ENCODE measurements around the gene CTBP1.

The CTBP1 gene

DNA sequence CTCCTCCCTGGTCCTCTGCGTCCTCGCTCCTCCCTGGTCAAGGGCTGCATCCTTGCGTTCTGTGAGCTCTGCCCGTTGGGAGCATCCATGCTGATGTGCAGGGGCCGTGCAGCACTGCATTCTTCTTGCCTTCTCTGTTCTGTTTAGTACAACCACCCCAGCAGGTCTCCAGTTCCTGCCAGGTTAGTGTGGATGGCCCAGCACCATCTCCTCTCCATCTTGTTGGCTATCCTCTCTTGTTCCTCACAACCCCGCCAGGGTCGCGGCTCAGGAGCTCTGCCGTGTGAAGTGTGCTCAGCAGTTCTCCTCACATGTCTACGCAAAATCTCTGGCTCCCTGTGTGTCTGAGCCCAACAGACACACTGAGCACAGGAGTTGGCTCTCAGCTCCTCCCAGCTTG, 30.3 kb upstream of the CTBP1 start:
- DNase-seq: no peak

DNA sequence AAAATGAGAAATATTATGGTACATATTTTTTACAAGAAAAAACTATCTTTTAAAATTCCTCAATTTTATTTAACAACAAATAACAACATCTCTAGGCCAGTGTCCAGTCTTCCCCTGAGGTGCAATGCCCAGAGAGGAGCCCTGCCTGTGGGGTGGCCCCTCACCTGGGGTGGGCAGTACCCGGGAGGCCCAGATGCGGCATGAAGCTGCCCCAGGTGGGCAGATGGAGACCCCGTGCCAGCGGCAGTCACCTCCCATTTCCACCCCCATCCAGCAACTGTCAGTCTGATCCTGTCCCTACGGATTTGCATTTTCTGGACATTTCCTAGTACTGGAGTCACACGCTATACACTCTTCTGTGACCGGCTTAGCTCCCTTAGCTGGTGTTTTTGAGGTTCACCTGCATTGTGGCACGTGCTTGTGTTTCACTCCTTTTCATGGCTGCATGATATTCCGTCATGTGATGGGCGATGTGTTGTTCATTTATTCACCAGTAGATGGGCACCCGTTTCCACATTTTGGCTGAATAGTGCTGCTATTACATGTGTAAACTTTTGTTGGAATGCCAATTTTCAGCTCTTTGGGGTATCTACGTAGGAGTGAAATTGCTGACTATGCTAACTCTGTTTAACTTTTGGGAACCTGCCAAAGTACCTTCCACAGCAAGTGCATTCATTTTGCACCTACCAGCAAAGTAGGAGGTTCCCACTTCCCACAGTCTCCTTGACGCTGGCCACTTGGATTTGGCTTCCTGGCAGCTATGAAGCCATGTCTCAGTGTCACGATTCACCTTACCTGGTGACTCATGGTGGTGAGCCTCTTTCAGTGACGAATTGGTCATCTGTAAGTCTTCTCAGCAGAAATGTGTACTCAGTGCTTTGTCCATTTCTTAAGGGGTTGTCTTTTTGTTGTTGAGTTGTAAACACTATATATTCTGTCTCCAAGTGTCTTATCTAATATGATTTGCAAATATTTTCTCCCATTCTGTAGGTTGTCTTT, 29.0 kb upstream of the CTBP1 start:
- no peak for DNase-seq

DNA sequence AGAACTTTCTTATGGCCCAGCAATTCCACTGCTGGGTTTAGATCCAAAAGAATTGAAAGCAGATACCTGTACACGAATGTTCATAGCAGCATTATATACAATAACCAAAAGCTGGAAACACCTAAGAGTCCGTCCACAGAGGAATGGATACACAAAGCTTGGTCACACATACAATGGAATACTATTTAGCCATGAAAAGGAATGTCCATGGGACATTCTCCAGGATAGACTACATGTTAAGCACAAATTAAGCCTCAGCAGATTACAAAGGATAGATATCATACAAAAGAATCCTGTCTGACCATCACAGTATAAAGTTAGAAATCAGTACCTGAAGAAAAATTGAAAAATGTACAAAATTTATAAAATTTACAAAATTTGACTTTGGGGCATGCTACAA, 28.1 kb upstream of the CTBP1 start:
- DNase-seq: no peak

DNA sequence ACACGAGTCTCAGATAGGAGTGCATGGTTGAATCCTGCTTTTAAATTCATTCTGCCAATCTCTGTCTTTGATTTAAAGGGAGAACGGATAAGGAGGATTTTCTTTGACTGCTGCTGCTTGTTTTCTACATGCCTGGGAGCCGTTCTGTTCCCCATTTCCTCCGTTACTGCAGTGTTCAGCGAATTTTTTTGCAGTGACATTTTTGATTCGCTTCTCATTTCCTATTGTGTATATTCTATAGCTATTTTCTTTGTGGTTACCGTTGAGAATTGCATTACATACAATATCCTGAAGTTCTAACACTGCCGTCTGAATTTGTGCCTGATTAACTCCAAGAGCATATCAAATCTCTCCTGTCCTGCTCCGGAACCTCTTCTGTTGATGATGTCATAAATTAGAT, 25.9 kb upstream of the CTBP1 start:
- DNase-seq: no peak

DNA sequence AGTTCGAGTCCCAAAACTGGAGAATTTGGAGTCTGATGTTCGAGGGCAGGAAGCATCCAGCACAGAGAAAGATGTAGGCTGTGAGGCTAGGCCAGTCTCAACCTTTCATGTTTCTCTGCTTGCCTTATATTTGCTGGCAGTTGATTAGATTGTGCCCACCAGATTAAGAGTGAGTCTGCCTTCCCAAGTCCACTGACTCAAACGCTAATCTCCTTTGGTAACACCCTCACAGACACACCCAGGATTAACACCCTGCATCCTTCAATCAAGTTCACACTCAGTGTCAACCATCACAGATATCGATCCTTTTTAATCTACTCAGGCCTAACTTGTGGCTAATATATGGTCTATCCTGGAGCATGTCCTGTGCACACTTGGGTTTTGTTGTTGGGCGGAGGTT, 22.8 kb upstream of the CTBP1 start:
- DNase-seq: no peak

DNA sequence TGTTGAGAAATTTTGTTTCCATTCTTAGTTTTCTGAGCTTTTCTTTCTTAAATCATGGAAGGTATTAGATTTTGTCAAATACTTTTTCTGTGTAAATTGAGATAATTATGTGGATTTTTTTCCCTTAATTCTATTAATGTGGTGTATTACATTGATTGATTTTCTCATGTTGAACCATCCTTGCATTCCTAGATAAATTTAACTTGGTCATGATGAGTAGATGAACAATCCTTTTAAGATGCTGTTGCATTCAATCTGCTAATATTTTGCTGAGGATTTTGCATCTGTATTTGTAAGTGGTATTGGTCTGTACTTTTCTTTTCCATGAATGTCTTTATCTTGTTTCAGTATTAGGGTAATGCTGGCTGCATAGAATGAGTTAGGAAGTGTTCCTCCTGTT, 20.3 kb upstream of the CTBP1 start:
- no peak for DNase-seq

DNA sequence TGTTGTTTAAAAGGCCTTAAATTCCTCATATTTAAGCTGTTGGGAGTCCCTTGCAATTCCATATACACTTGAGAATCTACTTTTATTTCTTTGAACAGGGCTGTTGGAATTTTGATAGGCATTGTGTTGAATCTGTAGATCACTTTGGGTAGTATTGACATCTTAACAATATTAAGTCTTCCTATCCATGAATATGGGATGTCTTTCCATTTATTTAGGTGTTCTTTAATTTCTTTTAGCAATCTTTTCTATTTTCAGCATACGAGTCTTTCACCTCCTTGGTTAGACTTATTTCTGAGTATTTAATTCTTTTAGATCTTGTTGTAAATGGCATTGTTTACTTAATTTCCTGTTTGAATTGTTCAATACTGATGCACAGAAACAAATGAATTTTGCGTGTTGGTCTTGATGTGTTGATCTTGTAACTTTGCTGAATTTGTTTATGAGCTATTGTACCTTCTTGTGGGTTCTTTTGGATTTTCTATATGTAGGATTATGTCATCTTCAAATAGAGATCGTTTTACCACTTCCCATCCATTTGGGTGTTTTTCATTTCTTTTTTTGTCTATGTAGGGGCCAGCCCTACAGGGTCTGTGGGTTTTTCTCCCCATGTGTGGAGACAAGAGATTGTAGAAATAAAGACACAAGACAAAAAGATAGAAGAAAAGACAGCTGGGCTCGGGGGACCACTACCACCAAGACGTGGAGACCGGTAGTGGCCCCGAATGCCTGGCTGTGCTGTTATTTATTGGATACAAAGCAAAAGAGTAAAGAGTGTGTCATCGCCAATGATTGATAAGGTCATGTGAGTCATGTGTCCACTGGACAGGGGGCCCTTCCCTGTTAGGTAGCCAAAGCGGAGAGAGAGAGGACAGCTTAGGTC, 18.2 kb upstream of the CTBP1 start:
- no peak for DNase-seq

DNA sequence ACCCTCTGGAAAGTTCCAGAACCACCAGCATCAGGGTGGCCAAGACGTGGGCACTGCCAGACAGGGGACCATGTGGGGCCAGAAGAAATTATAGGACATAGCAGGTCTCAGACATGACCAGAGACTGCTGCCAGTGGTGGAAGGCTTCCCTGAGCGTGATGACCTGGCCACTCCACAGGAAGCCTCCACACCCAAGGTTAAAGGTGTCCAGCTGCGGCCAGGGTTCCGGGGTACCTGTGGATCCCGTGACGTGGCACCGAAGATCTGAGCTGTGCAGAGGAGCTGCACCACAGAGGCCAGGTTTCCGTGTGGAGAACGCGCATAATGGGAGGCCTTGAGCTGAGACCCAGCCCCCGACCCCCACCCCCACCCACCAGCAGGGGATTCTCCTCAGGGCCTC, 16.4 kb upstream of the CTBP1 start:
- DNase-seq: no peak

DNA sequence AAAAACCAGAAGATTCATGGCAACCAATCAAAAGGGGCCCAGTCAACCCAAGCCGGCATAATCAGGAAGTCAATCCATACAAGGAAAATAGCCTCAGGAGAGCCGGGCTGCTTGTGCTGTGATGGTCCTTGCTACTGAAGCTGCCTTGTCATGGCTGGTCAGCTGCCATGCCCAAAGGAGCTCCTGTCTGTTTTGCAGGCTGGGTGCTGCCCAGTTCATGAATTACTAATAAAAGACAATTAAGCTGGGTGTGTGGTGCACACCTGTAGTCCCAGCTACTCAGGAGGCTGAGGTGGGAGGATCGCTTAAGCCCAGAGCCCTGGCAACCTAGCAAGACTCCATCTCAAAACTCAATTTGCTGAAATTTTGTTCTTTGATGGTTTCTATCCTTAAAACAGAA, 16.0 kb upstream of the CTBP1 start:
- no peak for DNase-seq

DNA sequence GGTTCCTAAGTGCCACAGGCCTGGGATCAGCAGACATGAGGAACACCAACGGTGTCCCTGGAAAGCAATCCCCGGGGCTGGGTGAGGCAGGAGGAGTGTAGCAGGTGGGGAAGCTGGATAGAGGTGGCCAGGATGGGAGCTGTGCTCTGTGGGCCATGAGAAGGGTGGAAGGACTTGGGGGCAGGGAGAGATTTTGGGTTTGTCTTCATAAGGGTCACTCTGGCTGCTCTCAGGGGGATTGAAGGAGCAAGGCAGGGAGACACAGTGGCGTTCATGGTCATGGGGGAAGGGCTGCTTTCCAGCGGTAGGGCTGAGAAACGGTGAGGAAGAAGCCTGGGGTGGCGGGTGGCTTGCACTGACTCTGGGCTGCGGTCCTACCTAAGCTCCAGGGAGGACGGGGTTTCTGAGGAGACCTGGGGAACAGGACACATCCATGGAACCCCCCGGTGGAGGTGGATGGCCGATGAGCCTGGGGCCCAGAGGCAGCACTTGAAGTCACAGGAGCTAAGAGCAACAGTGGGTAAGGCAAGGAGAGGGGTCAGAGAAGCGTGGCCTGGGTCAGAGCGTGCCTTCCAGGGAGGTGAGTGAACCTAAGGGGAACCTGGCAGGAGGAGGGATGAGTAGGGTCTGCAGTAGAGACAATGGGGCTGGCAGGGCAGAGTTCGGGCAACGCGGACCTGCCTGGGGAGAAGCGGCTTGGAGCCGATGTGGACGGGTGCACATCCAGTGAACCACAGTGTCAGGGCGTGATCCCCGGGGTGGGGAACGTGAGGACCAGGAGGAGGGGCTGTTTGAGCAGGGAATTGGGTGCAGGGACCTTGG, 12.4 kb upstream of the CTBP1 start:
- no peak for DNase-seq

DNA sequence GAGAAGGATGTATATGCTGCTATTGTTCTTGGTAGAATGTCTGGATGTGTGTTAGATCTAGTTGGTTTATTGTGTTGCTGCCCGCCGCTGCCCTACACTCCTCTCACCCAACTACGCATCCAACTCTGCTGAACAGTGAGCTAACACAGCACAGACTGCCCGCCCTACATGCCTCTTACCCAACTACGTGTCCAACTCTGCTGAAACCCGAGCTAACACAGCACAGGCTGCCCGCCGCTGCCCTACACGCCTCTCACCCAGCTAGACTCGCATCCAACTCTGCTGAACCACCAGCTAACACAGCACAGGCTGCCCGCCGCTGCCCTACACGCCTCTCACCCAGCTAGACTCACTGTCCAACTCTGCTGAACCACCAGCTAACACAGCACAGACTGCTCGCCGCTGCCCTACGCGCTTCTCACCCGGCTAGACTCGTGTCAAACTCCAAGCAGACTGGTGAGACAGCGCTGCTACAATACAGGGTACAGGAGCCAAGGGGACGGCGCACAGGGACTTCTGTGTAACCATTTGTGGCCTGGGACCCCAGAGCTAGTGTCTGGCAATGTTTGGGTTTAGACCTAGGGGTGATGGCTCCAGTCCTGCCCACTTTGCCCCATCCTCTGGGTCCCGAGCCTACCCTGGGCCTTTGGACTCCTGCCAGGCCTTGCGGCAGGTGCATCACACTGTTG, 11.6 kb upstream of the CTBP1 start:
- DNase-seq: no peak

DNA sequence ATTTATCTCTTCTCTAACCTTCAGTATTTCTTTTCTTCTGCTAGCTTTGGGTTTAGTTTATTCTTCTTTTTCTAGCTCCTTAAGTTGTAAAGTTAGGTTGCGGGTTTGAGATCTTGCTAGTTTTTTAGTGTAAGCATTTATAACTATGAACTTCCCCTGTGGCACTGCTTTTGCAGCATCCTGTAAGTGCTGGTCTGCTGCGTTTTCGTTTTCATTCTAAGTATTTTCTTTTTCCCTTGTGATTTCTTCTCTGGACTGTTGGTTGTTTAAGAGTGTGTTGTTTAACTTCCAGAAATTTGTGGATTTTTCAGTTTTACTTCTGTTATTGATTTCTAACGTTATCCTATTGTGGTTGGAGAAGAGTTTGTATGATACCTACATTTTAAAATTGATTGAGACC, 11.0 kb upstream of the CTBP1 start:
- DNase-seq: no peak

DNA sequence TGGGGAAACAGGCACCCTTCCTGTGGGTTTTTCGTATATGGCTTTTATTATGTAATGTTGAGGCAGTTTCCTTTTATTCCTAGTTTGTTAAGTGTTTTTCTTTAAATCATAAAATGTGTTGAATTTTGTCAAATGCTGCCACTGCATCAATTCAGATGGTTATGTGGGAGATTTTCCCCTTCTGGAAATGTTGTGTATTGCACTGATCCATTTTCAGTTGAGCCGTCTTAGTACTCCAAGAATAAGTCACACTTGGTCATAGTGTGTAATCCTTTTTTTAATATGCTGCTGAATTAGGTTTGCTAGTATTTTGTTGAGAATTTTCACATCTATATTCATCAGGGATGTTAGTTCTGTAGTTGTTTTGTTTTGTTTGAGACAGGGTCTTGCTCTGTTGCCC, 9.5 kb upstream of the CTBP1 start:
- no peak for DNase-seq

DNA sequence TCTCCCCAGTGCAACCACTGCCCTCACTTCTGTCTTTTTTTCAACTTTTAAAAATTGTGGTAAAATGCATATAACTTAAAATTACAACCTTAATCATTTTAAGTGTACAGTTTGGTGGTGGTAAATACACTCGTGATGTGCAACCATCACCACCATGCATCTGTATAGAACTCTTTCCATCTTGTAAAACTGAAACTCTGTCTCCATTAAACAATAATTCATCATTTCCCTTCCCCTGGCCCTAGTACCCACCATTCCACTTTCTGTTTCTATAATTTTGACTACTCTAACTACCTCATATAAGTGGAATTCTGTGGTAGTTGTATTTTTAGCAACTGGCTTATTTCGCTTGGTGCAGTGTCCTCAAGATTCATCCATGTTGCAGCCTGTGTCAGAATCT, 6.8 kb upstream of the CTBP1 start:
- no peak for DNase-seq

DNA sequence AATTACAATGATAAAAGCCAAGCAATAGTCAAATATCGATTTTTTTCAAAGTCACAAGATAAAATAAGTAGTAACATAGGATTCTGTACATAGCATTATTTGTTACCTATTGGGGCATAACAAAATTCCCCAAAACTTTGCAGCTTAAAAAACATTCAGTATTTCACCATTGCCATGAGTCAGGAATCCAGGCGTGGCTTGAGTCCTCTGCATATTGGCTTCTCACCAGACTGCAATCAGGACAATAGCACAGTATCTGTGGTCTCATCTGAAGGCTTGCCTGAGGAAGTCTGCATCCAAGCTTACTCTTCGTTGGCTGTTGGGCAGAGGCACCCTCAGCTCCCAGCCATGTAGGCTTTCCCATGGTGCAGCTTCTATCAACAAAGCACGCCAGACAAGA, 6.2 kb upstream of the CTBP1 start:
- DNase-seq: no peak

DNA sequence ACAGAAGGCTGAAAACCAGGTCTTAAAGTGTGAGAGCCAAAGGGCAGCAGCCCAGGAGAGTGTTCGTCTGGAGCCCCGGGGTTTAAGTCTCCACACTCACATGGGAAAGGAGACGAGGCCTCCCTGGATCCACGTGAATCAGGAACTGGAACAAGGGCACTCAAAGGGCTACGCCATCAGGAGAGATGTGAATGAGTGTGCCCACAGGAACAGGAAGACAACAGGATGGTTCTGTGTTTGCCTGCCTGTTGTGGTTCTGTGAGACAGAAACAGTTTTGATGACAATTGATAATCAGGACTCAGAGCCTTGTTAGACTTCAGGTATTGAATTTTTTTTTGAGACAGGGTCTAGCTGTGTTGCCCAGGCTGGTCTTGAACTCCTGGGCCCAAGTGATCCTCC, 4.9 kb upstream of the CTBP1 start:
- no peak for DNase-seq

DNA sequence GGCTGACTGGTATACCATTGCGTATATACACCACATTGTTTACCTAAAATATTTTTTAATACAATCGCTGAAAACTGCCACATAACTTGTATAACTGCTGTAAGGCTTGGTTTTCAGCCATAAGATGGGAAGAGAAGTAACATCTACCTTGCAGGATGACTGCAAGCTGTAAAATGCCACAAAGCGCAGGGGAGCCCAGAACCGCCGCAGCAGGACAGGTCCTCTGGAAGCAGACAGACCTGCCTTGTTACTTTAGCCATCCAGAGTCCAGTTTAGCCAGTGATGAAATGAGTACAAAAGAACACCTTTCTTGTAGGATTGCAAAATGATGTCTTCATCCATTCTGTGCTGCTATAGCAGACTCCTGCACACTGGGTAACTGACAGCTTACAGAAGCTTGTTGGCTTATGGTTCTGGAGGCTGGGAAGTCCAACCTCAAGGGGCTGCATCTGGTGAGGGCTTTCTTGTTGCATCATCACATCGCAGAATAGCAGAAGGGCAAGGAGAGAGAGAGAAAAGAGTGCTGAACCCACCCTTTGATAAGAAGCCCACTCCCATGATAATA, 4.1 kb upstream of the CTBP1 start:
- no peak for DNase-seq

DNA sequence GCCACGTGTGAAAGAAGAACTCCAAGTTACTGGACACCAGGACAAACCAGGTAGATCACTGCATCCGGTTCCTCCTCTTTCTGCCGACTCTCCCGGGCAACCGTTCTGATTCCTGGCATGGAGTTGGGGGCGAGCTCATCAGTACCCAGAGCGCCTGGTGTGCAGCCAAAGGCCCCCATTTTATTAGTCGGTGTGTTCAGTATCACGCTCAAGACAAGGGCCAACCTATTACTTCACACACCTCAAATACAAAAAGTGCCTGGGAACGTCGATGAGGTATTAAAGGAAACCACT, 2.8 kb upstream of the CTBP1 start:
- no peak for DNase-seq

DNA sequence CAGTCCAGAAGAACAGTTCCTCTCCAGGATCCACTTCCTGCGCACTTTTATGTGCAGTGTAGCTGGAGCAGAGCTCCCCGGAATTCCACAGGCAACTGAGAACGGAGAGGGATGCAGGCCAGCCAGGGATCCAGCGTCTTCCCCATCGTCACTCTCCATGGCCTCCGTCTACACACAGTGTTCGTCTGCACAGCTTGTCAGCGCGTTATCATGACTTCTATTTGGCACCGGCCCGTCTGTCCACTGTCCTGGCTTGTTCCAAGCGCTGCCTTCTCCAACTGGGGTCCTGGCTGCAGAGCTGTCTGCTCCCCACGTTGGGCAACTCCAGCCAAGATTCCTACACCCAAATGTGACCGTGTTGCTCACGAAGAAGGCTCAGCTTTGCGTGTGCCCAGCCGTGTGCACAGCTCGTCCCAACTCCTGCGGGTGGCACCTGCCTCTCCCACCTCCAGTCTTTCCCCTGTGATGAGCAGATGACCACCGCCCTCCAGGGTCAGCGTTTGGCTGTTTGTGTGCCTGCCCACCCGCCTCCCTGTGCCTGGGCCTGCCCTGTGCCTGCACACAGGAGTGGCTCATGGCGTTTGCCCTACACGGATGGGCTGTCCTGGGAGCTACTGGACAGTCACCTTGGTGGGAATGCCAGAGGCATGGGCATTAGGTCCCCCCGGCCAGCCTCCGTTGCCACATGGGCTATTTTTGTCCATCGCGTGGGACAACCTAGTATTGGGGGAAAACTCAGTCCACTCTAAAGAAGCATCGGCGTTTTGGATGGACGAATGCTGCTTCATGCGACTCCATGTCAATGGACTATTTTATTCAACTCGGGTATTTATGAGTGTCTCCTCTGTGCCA, 2.2 kb upstream of the CTBP1 start:
- DNase-seq: no peak

DNA sequence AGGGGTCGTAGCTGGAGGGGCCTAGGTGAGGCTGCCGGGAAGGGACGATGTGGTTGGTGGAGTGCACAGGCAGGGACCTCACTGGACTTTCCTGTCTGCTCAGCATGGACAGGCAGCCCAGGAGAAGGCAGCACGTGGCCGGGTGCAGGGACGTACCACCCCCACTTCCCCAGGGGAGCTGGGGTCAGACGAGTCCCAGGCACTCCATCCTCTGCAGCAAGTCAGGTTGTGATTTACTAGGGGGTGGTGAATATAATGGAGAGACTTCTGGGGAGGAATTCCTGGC, 1.5 kb upstream of the CTBP1 start:
- DNase-seq: no peak

DNA sequence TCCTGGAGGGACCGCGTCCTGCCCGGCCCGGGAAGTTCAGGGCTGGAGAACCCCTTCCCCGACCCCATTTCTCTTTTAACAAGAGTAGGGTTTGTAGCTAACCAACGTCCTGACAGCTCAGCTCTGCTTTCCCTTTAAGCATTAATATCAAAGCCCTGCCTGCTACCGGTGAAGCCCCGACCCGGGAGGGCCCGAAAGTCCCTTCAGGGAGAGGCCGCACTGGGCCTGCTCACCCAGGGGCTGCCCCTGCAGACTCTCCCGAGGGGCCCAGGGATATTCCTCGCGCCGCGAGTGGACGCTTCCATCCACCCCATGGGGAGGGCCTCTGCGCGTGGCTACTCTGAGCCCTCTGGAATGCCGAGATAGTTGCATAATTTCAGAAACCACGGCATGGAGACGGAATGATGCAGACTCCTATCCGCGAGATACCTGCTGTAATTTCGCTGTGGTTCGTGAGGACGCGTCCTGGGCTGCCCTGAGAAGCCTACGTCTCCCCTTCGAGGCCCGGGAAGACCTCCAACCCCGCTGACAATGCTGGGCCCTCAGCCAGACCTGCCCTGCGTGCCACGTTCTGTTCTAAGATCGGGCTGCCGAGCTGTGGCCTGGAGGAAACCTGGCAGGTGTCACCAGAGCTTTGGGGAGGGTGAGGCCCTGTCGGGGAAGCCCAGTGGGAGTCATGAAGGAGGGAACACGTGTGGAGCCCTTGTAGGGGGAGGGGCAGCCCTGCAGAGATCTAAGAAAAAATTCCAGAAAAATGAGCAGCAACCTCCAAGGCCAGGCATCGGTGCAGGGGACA, 999 bp upstream of the CTBP1 start:
- DNase-seq: no peak

Data from NCI-H69 (cell line).